Neuronal stem cell (in vitro differentiated cells): ENCODE measurements around the gene MVP.
A peak's percentile ranks its signal among the peaks of the same experiment; 100 is the strongest.
"Not testable (repeated sequence)": the region's sequence is repeated elsewhere in the genome, so short reads cannot be mapped to it uniquely, and the experiment has no call there.

ENCODE experiments used
- DNase-seq: peaks from one replicate; pipeline ENCODE4 v3.0.0-alpha.2; 2013; ENCODE audit warnings: low spot score
- H2AFZ ChIP-seq: one replicate; pipeline ENCODE4 v1.6.1; 2013; ENCODE audit warnings: mild to moderate bottlenecking, low read length, inconsistent platforms
- H2AK5ac ChIP-seq: 2 replicates; pipeline ENCODE4 v1.6.1; 2013; ENCODE audit warnings: low read depth, mild to moderate bottlenecking, inconsistent platforms, low read length, moderate library complexity, mixed read lengths
- H2BK120ac ChIP-seq: 2 replicates; pipeline ENCODE4 v1.6.1; 2013; ENCODE audit warnings: low read depth, mild to moderate bottlenecking, inconsistent platforms, low read length, moderate library complexity, mixed read lengths
- H2BK12ac ChIP-seq: one replicate; pipeline ENCODE4 v1.6.1; 2013; ENCODE audit warnings: low read length, inconsistent platforms
- H2BK15ac ChIP-seq: 2 replicates; pipeline ENCODE4 v1.6.1; 2013; ENCODE audit warnings: mild to moderate bottlenecking, low read length, inconsistent platforms, mixed read lengths
- H2BK5ac ChIP-seq: one replicate; pipeline ENCODE4 v1.6.1; 2013; ENCODE audit warnings: inconsistent platforms, mild to moderate bottlenecking, low read length, moderate library complexity
- H3K14ac ChIP-seq: one replicate; pipeline ENCODE4 v1.6.1; 2013; ENCODE audit warnings: low read length, inconsistent platforms
- H3K18ac ChIP-seq: 2 replicates; pipeline ENCODE4 v1.6.1; 2013; ENCODE audit warnings: low read length, inconsistent platforms
- H3K23ac ChIP-seq: 2 replicates; pipeline ENCODE4 v1.6.1; 2013; ENCODE audit warnings: low read depth, mild to moderate bottlenecking, mixed read lengths, low read length, inconsistent platforms; ENCODE audit not compliant: poor library complexity
- H3K27ac ChIP-seq: replicated peaks from 3 replicates; pipeline ENCODE4 v1.5.1; 2013; ENCODE audit warnings: low read length, inconsistent platforms
- H3K27me3 ChIP-seq, 3 experiments: 2 replicates each; pipeline ENCODE4 v1.6.1; 2013; ENCODE audit warnings: low read length in 3 of 3, mild to moderate bottlenecking in 2 of 3, inconsistent platforms in 1 of 3, low read depth in 1 of 3, mixed read lengths in 1 of 3, moderate library complexity in 1 of 3; ENCODE audit not compliant: control insufficient read depth in 3 of 3, insufficient read depth in 3 of 3
- H3K36me3 ChIP-seq, 2 donors: replicated peaks in 1 of 2; 2 replicates each; pipeline ENCODE4 v1.6.1; 2013; ENCODE audit warnings: low read length in 2 of 2; ENCODE audit not compliant: control insufficient read depth in 2 of 2, insufficient read depth in 2 of 2
- H3K4ac ChIP-seq: 2 replicates; pipeline ENCODE4 v1.6.1; 2013; ENCODE audit warnings: inconsistent platforms, mild to moderate bottlenecking, low read length, moderate library complexity
- H3K4me1 ChIP-seq, 2 donors: 1 replicate in 1 of 2; 2 replicates in 1 of 2; pipeline ENCODE4 v1.6.1; 2013; ENCODE audit warnings: low read length in 2 of 2, low read depth in 1 of 2; ENCODE audit not compliant: control insufficient read depth in 2 of 2, insufficient read depth in 1 of 2
- H3K4me2 ChIP-seq: one replicate; pipeline ENCODE4 v1.6.1; 2013; ENCODE audit warnings: mild to moderate bottlenecking, low read length, inconsistent platforms; ENCODE audit not compliant: insufficient read depth, poor library complexity, severe bottlenecking
- H3K4me3 ChIP-seq, 2 donors: 2 replicates each; pipeline ENCODE4 v1.5.1; 2013; ENCODE audit warnings: low read length in 2 of 2, mild to moderate bottlenecking in 2 of 2, inconsistent platforms in 1 of 2, moderate library complexity in 1 of 2
- H3K79me1 ChIP-seq: one replicate; pipeline ENCODE4 v1.6.1; 2013; ENCODE audit warnings: low read depth, mild to moderate bottlenecking, inconsistent platforms, low read length, moderate library complexity
- H3K9ac ChIP-seq: one replicate; pipeline ENCODE4 v1.6.1; 2013; ENCODE audit warnings: mild to moderate bottlenecking, low read depth, low read length, inconsistent platforms; ENCODE audit not compliant: poor library complexity
- H3K9me3 ChIP-seq, 2 donors: replicated peaks in 1 of 2; 2 replicates each; pipeline versions ENCODE3 to v1.6.1; 2013; ENCODE audit warnings: low read length in 2 of 2, mild to moderate bottlenecking in 2 of 2, inconsistent platforms in 1 of 2, low read depth in 1 of 2, mixed read lengths in 1 of 2, moderate library complexity in 1 of 2; ENCODE audit not compliant: control insufficient read depth in 2 of 2, insufficient read depth in 1 of 2
- H4K8ac ChIP-seq: one replicate; pipeline ENCODE4 v1.6.1; 2013; ENCODE audit warnings: low read depth, mild to moderate bottlenecking, inconsistent platforms, low read length, moderate library complexity
- H4K91ac ChIP-seq: one replicate; pipeline ENCODE4 v1.6.1; 2013; ENCODE audit warnings: low read length, low read depth, mild to moderate bottlenecking, inconsistent platforms; ENCODE audit not compliant: poor library complexity
- WGBS, 2 donors: extraction: QIAGEN DNeasy Blood & Tissue Kit; methylation state at CpG; one replicate each; pipeline ENCODE4 v1.1.7; 2013; ENCODE audit warnings: missing lambda C conversion rate in 2 of 2, mixed read lengths in 1 of 2; ENCODE audit not compliant: insufficient read length in 2 of 2, insufficient replicate concordance in 1 of 2; ENCODE audit errors: extremely low coverage in 2 of 2; 5-methylcytosine and 5-hydroxymethylcytosine counted together

Gene MVP

GRCh38 chr16:29777576-29778350 is 42.5 kb upstream of the MVP start, which contains the start of gene ZG16:
Gene ZG16 (plus strand): TSS chr16:29778256. CDS start chr16:29779267, 1,011 bp downstream.
- Histone ChIP-seq H3K9ac (no peak within 1 kb of the TSS), H2AK5ac (no peak within 1 kb of the TSS), H2AFZ (no peak within 1 kb of the TSS), H3K27me3 (peaks cover 0 to 22% (median 2%) of the 10 kb centered on the region in 3 experiments), H3K23ac (no peak within 1 kb of the TSS), H4K91ac (no peak within 1 kb of the TSS), H2BK15ac (no peak within 1 kb of the TSS), H3K4me3 (no peak within 1 kb of the TSS), H3K36me3 (no peaks in the 10 kb centered on the region), H2BK120ac (no peak within 1 kb of the TSS), H3K9me3 (no peaks in the 10 kb centered on the region), H3K4ac (no peak within 1 kb of the TSS), H3K79me1 (no peaks in the 10 kb centered on the region), H2BK5ac (no peak within 1 kb of the TSS), H3K4me1 (peaks cover 0 to 2% of the 10 kb centered on the region in 2 donors), H3K14ac (no peak within 1 kb of the TSS), H2BK12ac (no peak within 1 kb of the TSS), H3K27ac (no peak within 1 kb of the TSS), H4K8ac (no peak within 1 kb of the TSS), H3K18ac (no peak within 1 kb of the TSS), H3K4me2 (no peak within 1 kb of the TSS)
- no peak for DNase-seq
- no CpG with 5 or more reads among the region's 10 CpGs for WGBS, 2 donors

- WGBS, 2 donors = no CpG with 5 or more reads among the region's 10 CpGs
Measured at GRCh38 chr16:29779474-29779873, 40.8 kb upstream of the MVP start.

GRCh38 chr16:29783094-29783953 is 36.9 kb upstream of the MVP start:
- not testable (repeated sequence) for H3K4me3 ChIP-seq, H3K9ac ChIP-seq, H3K27ac ChIP-seq, H3K18ac ChIP-seq, H3K4me2 ChIP-seq, H2AK5ac ChIP-seq, H4K8ac ChIP-seq, H2BK12ac ChIP-seq, H2BK5ac ChIP-seq, H3K79me1 ChIP-seq, H2BK15ac ChIP-seq, DNase-seq, H4K91ac ChIP-seq, H3K4me1 ChIP-seq, H3K14ac ChIP-seq, H2BK120ac ChIP-seq, H3K36me3 ChIP-seq, H3K23ac ChIP-seq, H3K9me3 ChIP-seq, H3K4ac ChIP-seq
- no CpG with 5 or more reads among the region's 13 CpGs for WGBS, 2 donors
- H3K27me3 ChIP-seq = peaks cover 0 to 18% (median 0%) of the 10 kb centered on the region in 3 experiments
- H2AFZ ChIP-seq = peak overlapping the region; percentile 3

More at GRCh38 chr16:29779474-29779873, 40.8 kb upstream of the MVP start:
- H3K27me3 ChIP-seq = peaks cover 0 to 22% (median 2%) of the 10 kb centered on the region in 3 experiments
- H2BK15ac ChIP-seq = no peak overlapping the region
- H2AFZ ChIP-seq = no peak overlapping the region
- no peak overlapping the region for H2BK12ac ChIP-seq
- no peak overlapping the region for H4K8ac ChIP-seq
- no peak overlapping the region for H3K4me2 ChIP-seq
- peaks cover 2 to 4% of the 10 kb centered on the region in 2 donors for H3K4me1 ChIP-seq
- no peak for DNase-seq
- no peaks in the 10 kb centered on the region for H3K36me3 ChIP-seq
- H3K4me3 ChIP-seq = no peak overlapping the region
- no peak overlapping the region for H3K18ac ChIP-seq
- no peak overlapping the region for H3K9ac ChIP-seq
- H3K23ac ChIP-seq = no peak overlapping the region
- H2AK5ac ChIP-seq = no peak overlapping the region
- no peaks in the 10 kb centered on the region for H3K79me1 ChIP-seq
- no peak overlapping the region for H2BK5ac ChIP-seq
- H3K9me3 ChIP-seq = no peaks in the 10 kb centered on the region
- H3K27ac ChIP-seq = no peak overlapping the region
- H3K14ac ChIP-seq = no peak overlapping the region
- H4K91ac ChIP-seq = no peak overlapping the region
- no peak overlapping the region for H3K4ac ChIP-seq
- H2BK120ac ChIP-seq = no peak overlapping the region

GRCh38 chr16:29784157-29784556 is 36.1 kb upstream of the MVP start:
- Histone ChIP-seq H3K23ac (no peak overlapping the region), H2BK120ac (no peak overlapping the region), H4K91ac (no peak overlapping the region), H3K4ac (no peak overlapping the region), H2BK5ac (no peak overlapping the region), H3K27ac (no peak overlapping the region), H3K18ac (no peak overlapping the region), H3K9me3 (no peaks in the 10 kb centered on the region), H3K4me2 (no peak overlapping the region), H3K27me3 (peaks cover 0 to 18% (median 0%) of the 10 kb centered on the region in 3 experiments), H3K9ac (no peak overlapping the region), H2AFZ (no peak overlapping the region), H4K8ac (no peak overlapping the region), H3K14ac (no peak overlapping the region), H2BK12ac (no peak overlapping the region), H3K79me1 (peaks cover 2% of the 10 kb centered on the region), H3K4me3 (no peak overlapping the region), H3K4me1 (peaks cover 3 to 4% of the 10 kb centered on the region in 2 donors), H3K36me3 (no peaks in the 10 kb centered on the region), H2BK15ac (no peak overlapping the region), H2AK5ac (no peak overlapping the region)
- DNase-seq = no peak
- no CpG with 5 or more reads among the region's 2 CpGs for WGBS, 2 donors
